OCI-LY7 (cell line): ENCODE results near the gene MTUS2. TPM values are rescaled to one million over a fixed set of nuclear protein-coding genes. Genes with fewer than 3 reads are reported as not detected.

Source experiments
- BruUV-seq: library from RNA; stranded (reverse); fragments of 400-500 nt; replicated peaks from 2 replicates; lab custom pipeline; 2021; lab: Mats Ljungman, UMichigan
- CTCF ChIA-PET: fragments of 300-600 bp; sonication (Branson Sonifier 250); formaldehyde crosslinking; loops from one replicate; lab custom pipeline; 2022; ENCODE audit warnings: antibody characterized with exemption; ENCODE audit not compliant: unreplicated experiment; lab: Charles Lee
- POLR2A ChIA-PET: fragments of 300-600 bp; sonication (Branson Sonifier 250); formaldehyde crosslinking; loops from one replicate; lab custom pipeline; 2022; ENCODE audit warnings: antibody characterized with exemption; lab: Charles Lee
- DNase-seq: peaks from one replicate; pipeline ENCODE4 v3.0.0-alpha.2; 2015; ENCODE audit warnings: low spot score
- H2AFZ ChIP-seq: fragments of 200-600 bp; sonication (generic), shearing (Covaris generic); 2 replicates; pipeline ENCODE4 v1.6.1; 2014; ENCODE audit warnings: mild to moderate bottlenecking, antibody characterized with exemption, low read length, moderate library complexity
- H3K27ac ChIP-seq: fragments of 200-600 bp; sonication (generic); 2 replicates; pipeline ENCODE4 v1.5.1; 2014; ENCODE audit warnings: mixed run types, low read depth, mild to moderate bottlenecking, moderate library complexity, low read length, inconsistent platforms; ENCODE audit not compliant: poor library complexity, severe bottlenecking
- H3K36me3 ChIP-seq: fragments of 200-600 bp; sonication (generic); 2 replicates; pipeline ENCODE4 v1.6.1; 2014; ENCODE audit warnings: mild to moderate bottlenecking, antibody characterized with exemption, low read length, moderate library complexity, mixed read lengths; ENCODE audit not compliant: insufficient read depth
- H3K4me1 ChIP-seq: fragments of 200-600 bp; sonication (generic); 2 replicates; pipeline ENCODE4 v1.5.1; 2014; ENCODE audit warnings: mild to moderate bottlenecking, low read length; ENCODE audit not compliant: insufficient read depth, poor library complexity, severe bottlenecking
- H3K4me2 ChIP-seq: fragments of 200-600 bp; sonication (generic); 2 replicates; pipeline ENCODE4 v1.6.1; 2014; ENCODE audit warnings: mild to moderate bottlenecking, low read length
- H3K4me3 ChIP-seq: fragments of 200-600 bp; sonication (generic); 2 replicates; pipeline ENCODE4 v1.5.1; 2014; ENCODE audit warnings: mild to moderate bottlenecking, low read depth, low read length; ENCODE audit not compliant: poor library complexity, severe bottlenecking
- H3K79me2 ChIP-seq: fragments of 200-600 bp; sonication (generic); 2 replicates; pipeline ENCODE4 v1.6.1; 2016; ENCODE audit warnings: low read depth, mild to moderate bottlenecking, low read length, moderate library complexity, mixed read lengths; ENCODE audit not compliant: insufficient read depth
- H3K9me2 ChIP-seq: fragments of 200-600 bp; sonication (generic); 2 replicates; pipeline ENCODE4 v1.6.1; 2016; ENCODE audit warnings: mild to moderate bottlenecking, low read length, mixed read lengths; ENCODE audit not compliant: insufficient read depth
- H3K9me3 ChIP-seq: fragments of 200-600 bp; sonication (generic); 2 replicates; pipeline ENCODE4 v1.6.1; 2014; ENCODE audit warnings: mild to moderate bottlenecking, mixed run types, low read length, mixed read lengths
- H4K20me1 ChIP-seq: fragments of 200-600 bp; sonication (generic); 2 replicates; pipeline ENCODE4 v1.6.1; 2014; ENCODE audit warnings: mild to moderate bottlenecking, antibody characterized with exemption, low read length, moderate library complexity, mixed read lengths; ENCODE audit not compliant: insufficient read depth
- CTCF ChIP-seq: fragments of 200-600 bp; sonication (generic); conservative IDR thresholded peaks from 2 replicates; pipeline ENCODE4 v1.5.1; 2014; ENCODE audit warnings: mild to moderate bottlenecking, antibody characterized with exemption, low read length, moderate library complexity, mixed read lengths
- EZH2phosphoT487 ChIP-seq: fragments of 200-600 bp; sonication (generic); IDR thresholded peaks from 2 replicates; pipeline ENCODE4 v1.6.1; 2018; ENCODE audit warnings: low read depth, borderline replicate concordance, mild to moderate bottlenecking, mixed run types, antibody characterized with exemption, low read length, moderate library complexity, mixed read lengths
- intact Hi-C: fragments of 100-400 bp; cut with micrococcal nuclease; formaldehyde crosslinking; loops from one replicate; pipeline ENCODE4 v1.10.0; 2022; ENCODE audit not compliant: unreplicated experiment
- total RNA-seq, 2 experiments: library from RNA; depleted of rRNA in 1 of 2; stranded (reverse); fragments of >200 nt in 1 of 2; shearing (Covaris generic) in 1 of 2; gene quantifications; 2 replicates each; pipeline ENCODE4 v1.2.3, GENCODE V29; 2014 to 2022

Gene MTUS2
- total RNA-seq, 2 experiments from 2014 or later = 0.16 to 9.8 TPM

- CTCF ChIA-PET = no interaction called here
- no TSS peak for BruUV-seq
- Histone ChIP-seq H3K27ac (no peak overlapping the region), H3K4me3 (no peak overlapping the region), H3K9me2 (no peaks in the 10 kb centered on the region), H3K4me2 (no peak overlapping the region), H3K79me2 (no peaks in the 10 kb centered on the region), H3K4me1 (no peaks in the 10 kb centered on the region), H3K36me3 (no peaks in the 10 kb centered on the region), H3K9me3 (no peaks in the 10 kb centered on the region), H4K20me1 (no peaks in the 10 kb centered on the region), H2AFZ (no peak overlapping the region)
- DNase-seq = no peak
- intact Hi-C loops = no loop called here
- POLR2A ChIA-PET = no interaction called here
- TF ChIP-seq CTCF = no peak
- TF ChIP-seq EZH2phosphoT487 = no peak
These were observed 362.1 kb downstream of the MTUS2 start for GRCh38 chr13:29182216-29182615.

GRCh38 chr13:29185926-29186325 is 365.8 kb downstream of the MTUS2 start:
- no peak overlapping the region for H3K27ac ChIP-seq
- intact Hi-C loops = no loop called here
- DNase-seq = no peak
- no peak overlapping the region for H3K4me2 ChIP-seq
- no peak for TF ChIP-seq CTCF
- no peak for TF ChIP-seq EZH2phosphoT487
- no TSS peak for BruUV-seq
- H3K4me3 ChIP-seq = no peak overlapping the region
- no peaks in the 10 kb centered on the region for H3K9me3 ChIP-seq
- H3K79me2 ChIP-seq = no peaks in the 10 kb centered on the region
- H2AFZ ChIP-seq = no peak overlapping the region
- POLR2A ChIA-PET = no interaction called here
- no peaks in the 10 kb centered on the region for H3K4me1 ChIP-seq
- CTCF ChIA-PET = no interaction called here
- no peaks in the 10 kb centered on the region for H3K36me3 ChIP-seq
- no peaks in the 10 kb centered on the region for H3K9me2 ChIP-seq
- no peaks in the 10 kb centered on the region for H4K20me1 ChIP-seq

GRCh38 chr13:29187584-29187983 is 367.4 kb downstream of the MTUS2 start:
- Histone ChIP-seq H3K79me2 (no peaks in the 10 kb centered on the region), H3K4me3 (no peak overlapping the region), H4K20me1 (no peaks in the 10 kb centered on the region), H3K4me1 (no peaks in the 10 kb centered on the region), H3K27ac (no peak overlapping the region), H3K4me2 (no peak overlapping the region), H3K9me2 (no peaks in the 10 kb centered on the region), H3K9me3 (no peaks in the 10 kb centered on the region), H2AFZ (no peak overlapping the region), H3K36me3 (no peaks in the 10 kb centered on the region)
- no peak for DNase-seq
- POLR2A ChIA-PET = interaction anchor here (0.5 to 1.3 kb wide), 4 partner anchors 12 to 1037 kb away, joined by 3 read pairs; no protein-coding TSS in a partner anchor
- TF ChIP-seq CTCF (no peak), EZH2phosphoT487 (no peak)
- no TSS peak for BruUV-seq
- intact Hi-C loops = no loop called here
- CTCF ChIA-PET = no interaction called here
